K562 treated with DMSO at 1 percent for 4 hours (cell line): ENCODE results near the gene ZNF227. TPM values are rescaled to one million over a fixed set of nuclear protein-coding genes. Genes with fewer than 3 reads are reported as not detected.

ENCODE experiments used
- total RNA-seq: library from RNA; unstranded; fragments of 300-600 nt; gene quantifications from 2 replicates; pipeline ENCODE4 v1.2.3, GENCODE V29; 2022; ENCODE audit not compliant: insufficient read depth

The ZNF227 gene
- total RNA-seq: 4.1 and 6.1 TPM in 2 replicates

GRCh38 chr19:44212250-44212865 lies at the start of gene ZNF227:
ZNF227 (plus strand) TSS chr19:44212532; CDS start chr19:44217793, 5,261 bp downstream.

GRCh38 chr19:44164673-44165512 lies 47.4 kb upstream of the ZNF227 start, which contains the start of gene ZNF226:
ZNF226 (plus strand) TSS chr19:44165100; CDS start chr19:44170081, 4,981 bp downstream.

Other genes with a start within 250 kb of the ZNF227 start
- 1.1 and 7.3 TPM in 2 replicates for gene ZNF155, start 228.3 kb upstream of the ZNF227 start, total RNA-seq
- 1.2 and 1.8 TPM in 2 replicates for gene ZNF230, start 209.6 kb upstream of the ZNF227 start, total RNA-seq
- gene ZNF222, start 187.2 kb upstream of the ZNF227 start, total RNA-seq: 3.5 and 5.5 TPM in 2 replicates
- gene ZNF223, start 160.5 kb upstream of the ZNF227 start, total RNA-seq: 2.8 and 4.3 TPM in 2 replicates
- 0.38 TPM in 1 of 2 replicates, not detected in the other for gene ZNF284, start 140.4 kb upstream of the ZNF227 start, total RNA-seq
- gene ZNF224, start 118.2 kb upstream of the ZNF227 start, total RNA-seq: 2.6 and 7.1 TPM in 2 replicates
- 1.5 and 2.4 TPM in 2 replicates for gene ZNF225, start 99.1 kb upstream of the ZNF227 start, total RNA-seq
- gene ZNF234, start 71.0 kb upstream of the ZNF227 start, total RNA-seq: 0.73 and 1.3 TPM in 2 replicates
- 4.5 and 11.6 TPM in 2 replicates for gene ZNF226, start 47.4 kb upstream of the ZNF227 start, total RNA-seq
- not detected in 2 replicates for gene ZNF233, start 47.4 kb downstream of the ZNF227 start, total RNA-seq
- 0.51 and 1.6 TPM in 2 replicates for gene ZNF235, start 92.5 kb downstream of the ZNF227 start, total RNA-seq
- 0.62 and 3.4 TPM in 2 replicates for gene ZNF112, start 144.1 kb downstream of the ZNF227 start, total RNA-seq
- 0.29 TPM in 1 of 2 replicates, not detected in the other for gene ZNF285, start 189.1 kb downstream of the ZNF227 start, total RNA-seq
- gene ZNF229, start 235.9 kb downstream of the ZNF227 start, total RNA-seq: 1.1 and 3.1 TPM in 2 replicates